HPDE6-E6E7 (cell line): ENCODE data around the gene NIPAL3.
"Not testable (repeated sequence)": the region's sequence is repeated elsewhere in the genome, so short reads cannot be mapped to it uniquely, and the experiment has no call there.

Source experiments
- DNase-seq: peaks from one replicate; pipeline ENCODE4 v3.0.0; 2011; ENCODE audit warnings: missing footprints; ENCODE audit errors: extremely low spot score

Gene NIPAL3

GRCh38 chr1:24421502-24421901 is 5.9 kb downstream of the NIPAL3 start:
- no peak for DNase-seq

- DNase-seq, result no peak
These were observed 8.6 kb downstream of the NIPAL3 start for GRCh38 chr1:24424207-24424606.

GRCh38 chr1:24424990-24425389 is 9.4 kb downstream of the NIPAL3 start:
- DNase-seq, result no peak

- DNase-seq, result no peak
These were observed 9.8 kb downstream of the NIPAL3 start for GRCh38 chr1:24425441-24425840.

GRCh38 chr1:24425922-24426321 is 10.3 kb downstream of the NIPAL3 start:
- no peak for DNase-seq

GRCh38 chr1:24426744-24427544 is 11.3 kb downstream of the NIPAL3 start:
- DNase-seq, result no peak

GRCh38 chr1:24427545-24427862 is 11.9 kb downstream of the NIPAL3 start:
- DNase-seq, result no peak

GRCh38 chr1:24435782-24436365 is 20.3 kb downstream of the NIPAL3 start:
- DNase-seq, result no peak

- DNase-seq, result no peak
These were observed 22.2 kb downstream of the NIPAL3 start for GRCh38 chr1:24437631-24438396.

GRCh38 chr1:24438423-24438901 is 22.9 kb downstream of the NIPAL3 start:
- no peak for DNase-seq

GRCh38 chr1:24440436-24440835 is 24.8 kb downstream of the NIPAL3 start:
- no peak for DNase-seq

GRCh38 chr1:24441480-24441879 is 25.9 kb downstream of the NIPAL3 start:
- DNase-seq, result no peak

- DNase-seq, result no peak
These were observed 26.5 kb downstream of the NIPAL3 start for GRCh38 chr1:24441996-24442668.

- DNase-seq, result no peak
These were observed 27.2 kb downstream of the NIPAL3 start for GRCh38 chr1:24442764-24443163.

- no peak for DNase-seq
These were observed 27.6 kb downstream of the NIPAL3 start for GRCh38 chr1:24443241-24443656.

- not testable (repeated sequence) for DNase-seq
These were observed 30.8 kb downstream of the NIPAL3 start for GRCh38 chr1:24446446-24446845.

- DNase-seq, result no peak
These were observed 34.7 kb downstream of the NIPAL3 start for GRCh38 chr1:24450316-24450715.

- DNase-seq, result no peak
These were observed 35.3 kb downstream of the NIPAL3 start for GRCh38 chr1:24450857-24451397.

- no peak for DNase-seq
These were observed 36.1 kb downstream of the NIPAL3 start for GRCh38 chr1:24451746-24452145.

GRCh38 chr1:24452922-24453485 is 37.4 kb downstream of the NIPAL3 start:
- no peak for DNase-seq

GRCh38 chr1:24454673-24455072 is 39.1 kb downstream of the NIPAL3 start:
- DNase-seq, result no peak

GRCh38 chr1:24455272-24455671 is 39.7 kb downstream of the NIPAL3 start:
- DNase-seq, result no peak
